Measurements from ENCODE around the gene PLEKHM2. TPM values are rescaled to one million over a fixed set of nuclear protein-coding genes. Genes with fewer than 3 reads are reported as not detected.

Gene PLEKHM2
- total RNA-seq, 4 donors from 2014 or later = 51.3 to 61.6 (median 55.2) TPM

- Histone ChIP-seq H3K36me3 (peaks cover 11% of the 10 kb centered on the region), H3K4me1 (peaks cover 69% of the 10 kb centered on the region), H3K4me3 (no peak overlapping the region), H3K27ac (peak overlapping the region; percentile 60), H3K9me3 (no peaks in the 10 kb centered on the region), H3K27me3 (peaks cover 7% of the 10 kb centered on the region)
- DNase-seq (ENCODE audit: low spot score in 2 of 2) = no peak
- TF ChIP-seq EP300 (IDR thresholded peaks at IDR 0.05) (no peak), POLR2AphosphoS5 (IDR thresholded peaks at IDR 0.05) (no peak), CTCF (IDR thresholded peaks at IDR 0.05) (no peak), POLR2A (IDR thresholded peaks at IDR 0.05) (no peak)
- 77% methylated on average over 8 of the region's 8 CpGs for WGBS
These were observed 77.4 kb downstream of the PLEKHM2 start for GRCh38 chr1:15761366-15762128.

- no peaks in the 10 kb centered on the region for H3K9me3 ChIP-seq
- WGBS = 84% methylated on average over 10 of the region's 10 CpGs
- DNase-seq (ENCODE audit: low spot score in 2 of 2) = no peak
- peaks cover 12% of the 10 kb centered on the region for H3K36me3 ChIP-seq
- H3K27ac ChIP-seq = no peak overlapping the region
- H3K4me3 ChIP-seq = no peak overlapping the region
- H3K27me3 ChIP-seq = peaks cover 7% of the 10 kb centered on the region
- H3K4me1 ChIP-seq = peaks cover 60% of the 10 kb centered on the region
- TF ChIP-seq CTCF (IDR thresholded peaks at IDR 0.05) = no peak
- TF ChIP-seq POLR2A (IDR thresholded peaks at IDR 0.05) = no peak
- no peak for TF ChIP-seq POLR2AphosphoS5 (IDR thresholded peaks at IDR 0.05)
- TF ChIP-seq EP300 (IDR thresholded peaks at IDR 0.05) = no peak
These were observed 78.4 kb downstream of the PLEKHM2 start for GRCh38 chr1:15762546-15762945.

DNA sequence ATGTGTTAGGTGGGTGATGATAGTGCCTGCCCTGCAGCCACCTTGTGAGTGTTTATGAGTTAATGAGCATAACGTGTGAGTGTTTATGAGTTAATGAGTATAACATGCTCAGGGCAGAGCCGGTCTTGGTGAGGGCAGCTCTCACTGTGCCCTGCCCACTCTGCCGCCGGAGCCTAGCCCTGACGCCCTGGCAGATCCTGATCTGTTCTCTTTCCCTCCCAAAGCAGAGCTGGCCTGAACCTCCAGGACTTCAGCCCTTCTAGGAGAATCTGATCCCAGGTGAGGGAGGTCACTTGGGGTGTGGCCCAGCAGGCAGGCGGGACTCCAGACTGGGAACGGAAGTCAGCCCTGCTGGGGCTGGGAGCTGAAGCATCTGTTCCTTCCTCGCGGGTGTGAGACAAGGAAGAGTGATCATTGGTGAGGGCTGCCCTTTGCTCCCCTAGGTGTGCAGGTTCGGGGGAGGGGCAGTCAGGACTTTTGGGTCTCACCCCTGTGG is 80.2 kb downstream of the PLEKHM2 start:
- no peak for DNase-seq (ENCODE audit: low spot score in 2 of 2)
- Histone ChIP-seq H3K27me3 (peaks cover 2% of the 10 kb centered on the region), H3K27ac (no peak overlapping the region), H3K36me3 (peaks cover 28% of the 10 kb centered on the region), H3K4me3 (no peak overlapping the region), H3K9me3 (no peaks in the 10 kb centered on the region), H3K4me1 (peaks cover 43% of the 10 kb centered on the region)
- TF ChIP-seq CTCF (IDR thresholded peaks at IDR 0.05) (no peak), POLR2A (IDR thresholded peaks at IDR 0.05) (no peak), EP300 (IDR thresholded peaks at IDR 0.05) (no peak), POLR2AphosphoS5 (IDR thresholded peaks at IDR 0.05) (no peak)
- 44% methylated on average over 2 of the region's 10 CpGs for WGBS

DNA sequence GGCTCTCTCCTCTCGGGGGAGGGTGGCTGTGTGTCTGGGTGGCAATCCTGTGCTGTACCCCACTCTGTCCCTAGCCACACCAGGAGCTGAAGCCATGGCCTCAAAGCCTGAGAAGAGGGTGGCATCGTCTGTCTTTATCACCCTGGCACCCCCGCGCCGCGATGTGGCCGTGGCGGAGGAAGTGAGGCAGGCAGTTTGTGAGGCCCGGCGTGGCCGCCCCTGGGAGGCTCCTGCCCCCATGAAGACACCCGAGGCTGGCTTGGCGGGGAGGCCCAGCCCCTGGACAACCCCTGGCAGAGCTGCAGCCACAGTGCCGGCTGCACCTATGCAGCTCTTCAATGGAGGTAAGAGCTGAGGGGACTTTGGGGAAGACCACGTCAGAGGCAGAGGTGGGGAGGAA is 80.8 kb downstream of the PLEKHM2 start:
- H3K27ac ChIP-seq = no peak overlapping the region
- H3K4me1 ChIP-seq = peaks cover 37% of the 10 kb centered on the region
- no peaks in the 10 kb centered on the region for H3K9me3 ChIP-seq
- peaks cover 2% of the 10 kb centered on the region for H3K27me3 ChIP-seq
- TF ChIP-seq POLR2AphosphoS5 (IDR thresholded peaks at IDR 0.05) (no peak), EP300 (IDR thresholded peaks at IDR 0.05) (no peak), CTCF (IDR thresholded peaks at IDR 0.05) (no peak)
- 90% methylated on average over 2 of the region's 15 CpGs for WGBS
- no peak overlapping the region for H3K4me3 ChIP-seq
- DNase-seq (ENCODE audit: low spot score in 2 of 2) = no peak
- H3K36me3 ChIP-seq = peaks cover 28% of the 10 kb centered on the region

DNA sequence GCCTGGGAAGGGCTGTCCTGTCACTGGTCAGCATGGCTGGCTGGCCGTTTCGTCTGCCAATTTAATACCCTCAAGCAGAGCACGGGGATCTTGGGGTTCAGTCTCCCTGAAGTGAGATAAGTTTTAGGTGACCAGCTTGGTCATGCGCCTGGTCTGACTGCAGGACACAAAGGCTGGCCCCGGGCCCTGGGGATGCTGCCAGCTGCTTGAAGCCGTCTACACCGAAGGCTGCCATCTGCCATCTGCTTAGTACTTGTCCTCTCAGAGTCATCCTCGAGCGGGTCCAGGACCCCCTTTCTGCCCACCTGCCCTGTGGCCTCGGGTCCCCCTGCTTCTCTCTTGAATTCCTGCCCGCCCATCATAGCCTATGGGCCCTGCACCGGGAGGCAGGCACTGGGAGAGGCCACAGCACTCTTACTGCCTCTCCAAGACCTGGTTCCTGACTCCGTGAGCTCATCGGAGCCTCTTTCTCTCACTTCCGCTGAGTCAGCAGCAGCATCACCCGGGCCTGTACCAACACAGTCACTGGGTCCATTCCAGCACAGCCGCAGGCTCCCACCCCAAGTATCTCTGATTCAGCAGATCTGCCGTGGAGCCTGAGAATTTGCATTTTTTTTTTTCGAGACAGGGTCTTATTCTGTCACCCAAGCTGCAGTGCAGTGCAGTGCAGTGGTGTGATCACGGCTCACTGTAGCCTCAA is 81.5 kb downstream of the PLEKHM2 start:
- WGBS = 53% methylated on average over 20 of the region's 20 CpGs
- peaks cover 31% of the 10 kb centered on the region for H3K4me1 ChIP-seq
- H3K9me3 ChIP-seq = no peaks in the 10 kb centered on the region
- peaks cover 33% of the 10 kb centered on the region for H3K36me3 ChIP-seq
- TF ChIP-seq EP300 (IDR thresholded peaks at IDR 0.05) (no peak), POLR2A (IDR thresholded peaks at IDR 0.05) (no peak), POLR2AphosphoS5 (IDR thresholded peaks at IDR 0.05) (no peak), CTCF (IDR thresholded peaks at IDR 0.05) (no peak)
- H3K4me3 ChIP-seq = no peak overlapping the region
- H3K27me3 ChIP-seq = peaks cover under 1% of the 10 kb centered on the region
- no peak overlapping the region for H3K27ac ChIP-seq
- DNase-seq (ENCODE audit: low spot score in 2 of 2) = no peak

All from suprapubic skin (tissue), 4 donors.